DMS79 (cell line): ENCODE results near the gene DDB1.

ENCODE experiments used
- DNase-seq: peaks from one replicate; lab custom pipeline; 2025; lab: John Stamatoyannopoulos, UW

The DDB1 gene

GRCh38 chr11:61332797-61333549 is at the start of gene DDB1, which contains the start of gene TKFC:
Gene DDB1, minus strand, starts transcription at chr11:61333105. Its CDS starts 137 bp downstream, at chr11:61332968.
Gene TKFC, plus strand, starts transcription at chr11:61333228. Its CDS starts 1,501 bp downstream, at chr11:61334729.
- peak; percentile 83 for DNase-seq

- DNase-seq = no peak
These were observed 48.0 kb upstream of the DDB1 start for GRCh38 chr11:61380884-61381283.

GRCh38 chr11:61378713-61379313 is 45.9 kb upstream of the DDB1 start:
- DNase-seq = no peak

- no peak for DNase-seq
These were observed 44.7 kb upstream of the DDB1 start for GRCh38 chr11:61377461-61378160.

GRCh38 chr11:61375761-61376108 is 42.8 kb upstream of the DDB1 start:
- DNase-seq = no peak

- DNase-seq = no peak
These were observed 39.9 kb upstream of the DDB1 start for GRCh38 chr11:61372659-61373420.

- no peak for DNase-seq
These were observed 37.6 kb upstream of the DDB1 start for GRCh38 chr11:61370349-61371005.

GRCh38 chr11:61369372-61370348 is 36.8 kb upstream of the DDB1 start:
- DNase-seq = no peak

- no peak for DNase-seq
These were observed 35.7 kb upstream of the DDB1 start for GRCh38 chr11:61368646-61369045.

GRCh38 chr11:61367406-61367805 is 34.5 kb upstream of the DDB1 start:
- no peak for DNase-seq

GRCh38 chr11:61364012-61364675 is 31.2 kb upstream of the DDB1 start:
- no peak for DNase-seq

GRCh38 chr11:61362542-61362875 is 29.6 kb upstream of the DDB1 start:
- peak; percentile 52 for DNase-seq

- DNase-seq = peak; percentile 86
These were observed 29.0 kb upstream of the DDB1 start, which contains the start of the genes CYB561A3 and TMEM138 for GRCh38 chr11:61361741-61362541. Gene CYB561A3, minus strand, starts transcription at chr11:61361882. Its CDS starts 5,169 bp downstream, at chr11:61356713. Gene TMEM138, plus strand, starts transcription at chr11:61362374. Its CDS starts 2,017 bp downstream, at chr11:61364391.

- DNase-seq = no peak
These were observed 28.4 kb upstream of the DDB1 start for GRCh38 chr11:61361237-61361740.

GRCh38 chr11:61359516-61359915 is 26.6 kb upstream of the DDB1 start:
- no peak for DNase-seq

GRCh38 chr11:61358566-61358965 is 25.7 kb upstream of the DDB1 start:
- no peak for DNase-seq

GRCh38 chr11:61357894-61358239 is 25.0 kb upstream of the DDB1 start:
- no peak for DNase-seq

- DNase-seq = no peak
These were observed 24.5 kb upstream of the DDB1 start for GRCh38 chr11:61357233-61357893.
